Measurements from ENCODE around the gene KTI12. TPM values are rescaled to one million over a fixed set of nuclear protein-coding genes. Genes with fewer than 3 reads are reported as not detected.
"Not testable (repeated sequence)": the region's sequence is repeated elsewhere in the genome, so short reads cannot be mapped to it uniquely, and the experiment has no call there.

KTI12 gene
- total RNA-seq, 1 experiment from 2014 or later = 9.1 TPM

DNA sequence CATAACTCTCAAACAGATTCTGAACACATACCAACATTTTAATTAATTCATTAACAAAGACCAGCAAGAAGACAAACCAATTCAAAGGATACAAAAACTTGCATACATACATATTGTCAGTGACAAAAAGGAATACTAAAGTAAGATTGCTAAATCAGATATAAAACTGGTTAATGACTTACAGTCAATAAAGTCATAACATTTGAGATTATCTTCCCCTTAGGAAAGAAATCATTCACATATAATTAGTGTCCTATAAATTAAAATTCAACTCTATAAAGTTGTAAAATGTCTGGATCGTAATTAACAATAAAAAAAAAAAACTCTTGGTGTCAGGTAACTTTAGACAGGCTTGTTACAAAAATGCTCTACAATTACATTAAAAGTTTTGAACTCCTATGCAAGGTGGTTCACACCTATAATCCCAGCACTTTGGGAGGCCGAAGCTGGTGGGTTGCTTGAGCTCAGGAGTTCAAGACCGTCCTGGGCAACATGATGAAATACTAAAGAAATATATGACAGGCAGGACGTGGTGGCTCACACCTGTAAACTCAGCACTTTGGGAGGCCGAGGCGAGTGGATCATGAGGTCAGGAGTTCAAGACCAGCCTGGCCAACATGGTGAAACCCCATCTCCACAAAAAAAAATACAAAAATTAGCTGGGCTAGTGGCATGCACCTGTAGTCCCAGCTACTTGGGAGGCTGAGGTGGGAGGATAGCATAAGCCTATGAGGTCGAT lies 25.4 kb downstream of the KTI12 start:
- no peak overlapping the region for H3K4me3 Mint-ChIP-seq (ENCODE audit: low read depth, unreplicated experiment)
- peaks cover 25% of the 10 kb centered on the region for H3K4me1 Mint-ChIP-seq (ENCODE audit: low read depth, unreplicated experiment)
- no peak overlapping the region for H3K27ac Mint-ChIP-seq (ENCODE audit: unreplicated experiment)
- DNase-seq = no peak
- peaks cover 8% of the 10 kb centered on the region for H3K36me3 Mint-ChIP-seq (ENCODE audit: insufficient read depth, unreplicated experiment)
- no TSS peak for BruUV-seq (replicated peaks)
- no peaks in the 10 kb centered on the region for H3K9me3 Mint-ChIP-seq (ENCODE audit: low read depth, unreplicated experiment)
- no peaks in the 10 kb centered on the region for H3K27me3 Mint-ChIP-seq (ENCODE audit: unreplicated experiment)
- intact Hi-C loops (cut with micrococcal nuclease; ENCODE audit: unreplicated experiment) = loop anchor here (10.0 kb wide), 1 partner anchor 193 kb away; no protein-coding TSS in a partner anchor
- CTCF ChIA-PET = interaction anchor here (0.7 kb wide), 1 partner anchor 922 kb away, joined by 4 read pairs; no protein-coding TSS in a partner anchor
- TF ChIP-seq CTCF (IDR thresholded peaks at IDR 0.05; ENCODE audit: unreplicated experiment) = no peak

DNA sequence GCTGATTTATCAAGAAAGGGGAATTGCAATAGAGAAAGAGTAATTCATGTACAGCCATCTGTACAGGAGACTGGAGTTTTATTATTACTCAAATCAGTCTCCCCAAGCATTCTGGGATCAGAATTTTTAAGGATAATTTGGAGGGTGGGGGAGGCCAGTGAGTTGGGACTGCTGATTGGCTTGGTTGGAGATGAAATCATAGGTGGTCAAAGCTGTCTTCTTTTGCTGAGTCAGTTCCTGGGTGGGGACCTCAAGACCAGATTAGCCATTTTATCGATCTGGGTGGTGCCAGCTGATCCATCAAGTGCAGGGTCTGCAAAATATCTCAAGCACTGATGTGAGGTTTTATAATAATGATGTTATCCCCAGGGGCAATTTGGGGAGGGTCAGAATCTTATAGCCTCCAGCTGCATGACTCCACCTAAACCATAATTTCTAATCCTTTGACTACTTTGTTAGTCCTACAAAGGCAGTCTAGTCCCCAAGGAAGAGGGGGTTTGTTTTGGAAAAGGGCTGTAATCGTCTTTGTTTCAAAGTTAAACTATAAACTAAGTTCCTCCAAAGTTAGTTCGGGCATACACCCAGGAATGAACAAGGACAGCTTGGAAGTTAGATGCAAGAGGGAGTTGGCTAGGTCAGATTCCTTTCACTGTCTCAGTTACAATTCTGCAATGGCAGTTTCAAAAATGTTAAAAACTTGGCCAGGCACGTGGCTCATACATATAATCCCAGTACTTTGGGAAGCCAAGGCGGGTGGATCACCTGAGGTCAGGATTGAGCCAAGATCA lies 26.2 kb downstream of the KTI12 start:
- intact Hi-C loops (cut with micrococcal nuclease; ENCODE audit: unreplicated experiment) = loop anchor here (10.0 kb wide), 1 partner anchor 193 kb away; no protein-coding TSS in a partner anchor
- H3K4me3 Mint-ChIP-seq (ENCODE audit: low read depth, unreplicated experiment) = peak overlapping the region; percentile 21
- peaks cover 25% of the 10 kb centered on the region for H3K4me1 Mint-ChIP-seq (ENCODE audit: low read depth, unreplicated experiment)
- H3K36me3 Mint-ChIP-seq (ENCODE audit: insufficient read depth, unreplicated experiment) = peaks cover 8% of the 10 kb centered on the region
- peak overlapping the region; percentile 39 for H3K27ac Mint-ChIP-seq (ENCODE audit: unreplicated experiment)
- BruUV-seq (replicated peaks) = no TSS peak
- H3K9me3 Mint-ChIP-seq (ENCODE audit: low read depth, unreplicated experiment) = no peaks in the 10 kb centered on the region
- no peaks in the 10 kb centered on the region for H3K27me3 Mint-ChIP-seq (ENCODE audit: unreplicated experiment)
- CTCF ChIA-PET = interaction anchor here (0.6 kb wide), 1 partner anchor 115 kb away, joined by 3 read pairs; no protein-coding TSS in a partner anchor
- TF ChIP-seq CTCF (IDR thresholded peaks at IDR 0.05; ENCODE audit: unreplicated experiment) = no peak
- DNase-seq = no peak

- intact Hi-C loops (cut with micrococcal nuclease; ENCODE audit: unreplicated experiment) = loop anchor here (10.0 kb wide), 1 partner anchor 191 kb away; no protein-coding TSS in a partner anchor
- not testable (repeated sequence) for DNase-seq; BruUV-seq (replicated peaks)
Measured at GRCh38 chr1:52006081-52006553, 27.5 kb downstream of the KTI12 start.

DNA sequence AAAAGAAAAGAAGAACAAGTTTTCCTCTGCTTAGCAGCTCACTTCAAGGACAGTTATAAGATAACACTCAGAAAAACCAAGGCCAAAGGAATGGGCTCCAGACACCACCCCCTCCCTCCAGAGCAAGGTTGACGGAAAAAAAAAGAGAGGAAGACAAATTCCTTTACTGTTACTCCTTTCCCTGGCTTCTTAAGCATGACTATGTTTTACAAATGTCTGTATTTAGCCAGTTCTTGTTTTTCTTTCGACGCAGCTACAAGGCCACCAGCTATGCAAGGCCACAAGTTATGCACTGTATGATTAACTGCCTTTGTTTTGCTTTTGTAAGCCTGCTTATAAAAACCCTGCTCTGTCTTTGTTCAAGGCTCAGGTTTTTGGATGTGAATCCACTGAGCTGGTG lies 28.1 kb downstream of the KTI12 start:
- H3K36me3 Mint-ChIP-seq (ENCODE audit: insufficient read depth, unreplicated experiment); H3K9me3 Mint-ChIP-seq (ENCODE audit: low read depth, unreplicated experiment); H3K4me3 Mint-ChIP-seq (ENCODE audit: low read depth, unreplicated experiment); DNase-seq; BruUV-seq (replicated peaks); H3K27ac Mint-ChIP-seq (ENCODE audit: unreplicated experiment); H3K27me3 Mint-ChIP-seq (ENCODE audit: unreplicated experiment): not testable (repeated sequence)
- intact Hi-C loops (cut with micrococcal nuclease; ENCODE audit: unreplicated experiment) = loop anchor here (10.0 kb wide), 1 partner anchor 191 kb away; no protein-coding TSS in a partner anchor
- peaks cover 25% of the 10 kb centered on the region for H3K4me1 Mint-ChIP-seq (ENCODE audit: low read depth, unreplicated experiment)
- CTCF ChIA-PET = interaction anchor here (1.7 kb wide), 1 partner anchor 108 kb away, joined by 13 read pairs; no protein-coding TSS in a partner anchor

More at GRCh38 chr1:52006081-52006553, 27.5 kb downstream of the KTI12 start:
- not testable (repeated sequence) for H3K27me3 Mint-ChIP-seq (ENCODE audit: unreplicated experiment); H3K27ac Mint-ChIP-seq (ENCODE audit: unreplicated experiment); H3K36me3 Mint-ChIP-seq (ENCODE audit: insufficient read depth, unreplicated experiment); H3K4me3 Mint-ChIP-seq (ENCODE audit: low read depth, unreplicated experiment); H3K9me3 Mint-ChIP-seq (ENCODE audit: low read depth, unreplicated experiment)
- CTCF ChIA-PET = interaction anchor here (1.7 kb wide), 1 partner anchor 109 kb away, joined by 13 read pairs; no protein-coding TSS in a partner anchor
- peaks cover 25% of the 10 kb centered on the region for H3K4me1 Mint-ChIP-seq (ENCODE audit: low read depth, unreplicated experiment)

GRCh38 chr1:52003877-52004276 lies 29.7 kb downstream of the KTI12 start:
- H3K4me3 Mint-ChIP-seq (ENCODE audit: low read depth, unreplicated experiment) = no peak overlapping the region
- H3K36me3 Mint-ChIP-seq (ENCODE audit: insufficient read depth, unreplicated experiment) = peaks cover 8% of the 10 kb centered on the region
- H3K4me1 Mint-ChIP-seq (ENCODE audit: low read depth, unreplicated experiment) = peaks cover 25% of the 10 kb centered on the region
- TF ChIP-seq CTCF (IDR thresholded peaks at IDR 0.05; ENCODE audit: unreplicated experiment) = no peak
- no peak overlapping the region for H3K27ac Mint-ChIP-seq (ENCODE audit: unreplicated experiment)
- H3K9me3 Mint-ChIP-seq (ENCODE audit: low read depth, unreplicated experiment) = no peaks in the 10 kb centered on the region
- DNase-seq = no peak
- CTCF ChIA-PET = no interaction called here
- peaks cover 7% of the 10 kb centered on the region for H3K27me3 Mint-ChIP-seq (ENCODE audit: unreplicated experiment)
- intact Hi-C loops (cut with micrococcal nuclease; ENCODE audit: unreplicated experiment) = loop anchor here (10.0 kb wide), 1 partner anchor 189 kb away; no protein-coding TSS in a partner anchor
- no TSS peak for BruUV-seq (replicated peaks)

Data from Calu3 (cell line).